C4-2B (cell line): ENCODE measurements around the gene PFN3.

Source experiments
- H3K27ac ChIP-seq: fragments of 450-650 bp; 2 replicates; pipeline ENCODE4 v1.5.1; 2017
- CTCF ChIP-seq: fragments of 450-650 bp; conservative IDR thresholded peaks from 2 replicates; pipeline ENCODE4 v1.5.1; 2017; ENCODE audit warnings: mild to moderate bottlenecking
- ZFX ChIP-seq: fragments of 450-650 bp; IDR thresholded peaks from 2 replicates; pipeline ENCODE4 v1.6.1; 2017

PFN3 gene

GRCh38 chr5:177399997-177400868, at the start of gene PFN3:
TSS of gene PFN3 (minus strand) at chr5:177400661. CDS start at chr5:177400576, 85 bp downstream.
- no peak for TF ChIP-seq ZFX
- TF ChIP-seq CTCF: no peak
- peak within 1 kb of the TSS; percentile 96 for H3K27ac ChIP-seq

- no peak overlapping the region; the same call in 1 of the 2 replicates for H3K27ac ChIP-seq
- TF ChIP-seq CTCF: no peak
- TF ChIP-seq ZFX: no peak
These were observed 48.9 kb upstream of the PFN3 start for GRCh38 chr5:177449140-177450061.

- TF ChIP-seq ZFX: no peak
- TF ChIP-seq CTCF: no peak
- peak overlapping the region; percentile 94 for H3K27ac ChIP-seq
These were observed 47.9 kb upstream of the PFN3 start for GRCh38 chr5:177448244-177448950.

- H3K27ac ChIP-seq: peak overlapping the region; percentile 94
- TF ChIP-seq CTCF (no peak), ZFX (no peak)
These were observed 47.3 kb upstream of the PFN3 start for GRCh38 chr5:177447611-177448243.

GRCh38 chr5:177447066-177447610, 46.7 kb upstream of the PFN3 start:
- peak overlapping the region; percentile 94 for H3K27ac ChIP-seq
- 0 out of 2 replicates have a peak, but pooled peaks have one; percentile 0 for TF ChIP-seq ZFX
- TF ChIP-seq CTCF: no peak

- H3K27ac ChIP-seq: peak within 1 kb of the TSS; percentile 94
- peak; percentile 49; the same call in 1 of the 2 replicates for TF ChIP-seq ZFX
- no peak for TF ChIP-seq CTCF
These were observed 46.0 kb upstream of the PFN3 start, which contains the start of gene PRR7 for GRCh38 chr5:177446200-177447065. TSS of gene PRR7 (plus strand) at chr5:177446814. CDS start at chr5:177455068, 8,254 bp downstream.
